WTC11 (cell line): Measurements from ENCODE around the gene SLIT1. TPM values are rescaled to one million over a fixed set of nuclear protein-coding genes. Genes with fewer than 3 reads are reported as not detected.

ENCODE experiments used
- ATAC-seq: fragments of 200-7000 bp; cut with Tn5 transposase; 2 replicates; pipeline ENCODE4 v1.10.0; 2021; ENCODE audit warnings: mild to moderate bottlenecking, moderate library complexity
- CTCF ChIA-PET: fragments of 300-600 bp; sonication (Branson Sonifier 250); formaldehyde crosslinking; loops from one replicate; lab custom pipeline; 2021; ENCODE audit warnings: antibody characterized with exemption; lab: Charles Lee
- POLR2A ChIA-PET: fragments of 350-600 bp; sonication (Branson Sonifier 250); formaldehyde crosslinking; loops from one replicate; lab custom pipeline; 2021; ENCODE audit warnings: antibody characterized with exemption; lab: Charles Lee
- DNase-seq: peaks from one replicate; pipeline ENCODE4 v3.0.0; 2021; ENCODE audit warnings: low spot score
- H3K27ac Mint-ChIP-seq: 2 replicates; pipeline ENCODE4 v1.8.0; 2021; ENCODE audit warnings: mixed read lengths
- H3K27me3 Mint-ChIP-seq: 2 replicates; pipeline ENCODE4 v1.8.0; 2021; ENCODE audit warnings: low read depth, mild to moderate bottlenecking, moderate library complexity, mixed read lengths
- H3K36me3 Mint-ChIP-seq: 2 replicates; pipeline ENCODE4 v1.8.0; 2021; ENCODE audit warnings: mixed read lengths
- H3K4me1 Mint-ChIP-seq: 2 replicates; pipeline ENCODE4 v1.8.0; 2022; ENCODE audit warnings: mixed read lengths
- H3K4me3 Mint-ChIP-seq: 2 replicates; pipeline ENCODE4 v1.8.0; 2021; ENCODE audit warnings: mild to moderate bottlenecking, moderate library complexity, mixed read lengths
- H3K9me3 Mint-ChIP-seq: 2 replicates; pipeline ENCODE4 v1.8.0; 2021; ENCODE audit warnings: mixed read lengths
- ATF1 ChIP-seq: sonication (generic); formaldehyde crosslinking; IDR thresholded peaks from 2 replicates; pipeline ENCODE4 v1.8.1; 2023; ENCODE audit warnings: mild to moderate bottlenecking, moderate library complexity, missing genetic modification reagents
- CREM ChIP-seq: sonication (generic); formaldehyde crosslinking; IDR thresholded peaks from 2 replicates; pipeline ENCODE4 v1.8.1; 2022; ENCODE audit warnings: mild to moderate bottlenecking, missing genetic modification reagents, moderate library complexity
- E2F4 ChIP-seq: sonication (generic); formaldehyde crosslinking; IDR thresholded peaks from 2 replicates; pipeline ENCODE4 v1.8.1; 2022; ENCODE audit warnings: low read depth, mild to moderate bottlenecking, moderate library complexity, missing genetic modification reagents, borderline replicate concordance
- MYBL2 ChIP-seq: sonication (generic); formaldehyde crosslinking; IDR thresholded peaks from 2 replicates; pipeline ENCODE4 v1.8.1; 2023; ENCODE audit warnings: mild to moderate bottlenecking, moderate library complexity, missing genetic modification reagents
- NFATC4 ChIP-seq: fragments of 250-450 bp; sonication (Bioruptor Pico); IDR thresholded peaks from 2 replicates; pipeline ENCODE4 v1.9.0; 2021; ENCODE audit warnings: mild to moderate bottlenecking
- NR2C2 ChIP-seq: sonication (generic); formaldehyde crosslinking; IDR thresholded peaks from 2 replicates; pipeline ENCODE4 v1.8.0; 2022; ENCODE audit warnings: mild to moderate bottlenecking, missing genetic modification reagents
- NR3C1 ChIP-seq: sonication (generic); formaldehyde crosslinking; conservative IDR thresholded peaks from 2 replicates; pipeline ENCODE4 v1.8.1; 2023; ENCODE audit warnings: low read depth, mild to moderate bottlenecking, missing genetic modification reagents
- PREB ChIP-seq: sonication (generic); formaldehyde crosslinking; IDR thresholded peaks from 2 replicates; pipeline ENCODE4 v1.8.1; 2022; ENCODE audit warnings: mild to moderate bottlenecking, missing genetic modification reagents, moderate library complexity, borderline replicate concordance
- SOX15 ChIP-seq: fragments of 250-450 bp; sonication (Bioruptor Pico); IDR thresholded peaks from 2 replicates; pipeline ENCODE4 v1.9.0; 2021; ENCODE audit warnings: mild to moderate bottlenecking
- ZNF121 ChIP-seq: sonication (generic); formaldehyde crosslinking; IDR thresholded peaks from 2 replicates; pipeline ENCODE4 v1.8.0; 2023; ENCODE audit warnings: missing genetic modification reagents
- ZNF138 ChIP-seq: sonication (generic); formaldehyde crosslinking; conservative IDR thresholded peaks from 2 replicates; pipeline ENCODE4 v1.8.1; 2022; ENCODE audit warnings: mild to moderate bottlenecking, moderate library complexity, missing genetic modification reagents
- ZNF425 ChIP-seq: fragments of 250-450 bp; sonication (Bioruptor Pico); conservative IDR thresholded peaks from 2 replicates; pipeline ENCODE4 v1.9.0; 2021; ENCODE audit warnings: mild to moderate bottlenecking
- total RNA-seq: library from RNA; stranded (reverse); gene quantifications from 3 replicates; pipeline ENCODE4 v1.2.3, GENCODE V29; 2021
- TF ChIP-seq, protein P1 (sequence below): sonication (generic); formaldehyde crosslinking; IDR thresholded peaks from 2 replicates; pipeline ENCODE4 v1.8.0; 2022; ENCODE audit warnings: mild to moderate bottlenecking, missing genetic modification reagents
- TF ChIP-seq, protein P2 (sequence below): sonication (generic); formaldehyde crosslinking; IDR thresholded peaks from 2 replicates; pipeline ENCODE4 v1.8.1; 2023; ENCODE audit warnings: mild to moderate bottlenecking, missing genetic modification reagents
- TF ChIP-seq, protein P3 (sequence below): sonication (generic); formaldehyde crosslinking; conservative IDR thresholded peaks from 2 replicates; pipeline ENCODE4 v1.8.1; 2023; ENCODE audit warnings: mild to moderate bottlenecking, low read depth, missing genetic modification reagents, moderate library complexity
- TF ChIP-seq, protein P4 (sequence below): sonication (generic); formaldehyde crosslinking; IDR thresholded peaks from 2 replicates; pipeline ENCODE4 v1.8.0; 2022; ENCODE audit warnings: mild to moderate bottlenecking, missing genetic modification reagents
- TF ChIP-seq, protein P5 (sequence below): sonication (generic); formaldehyde crosslinking; IDR thresholded peaks from 2 replicates; pipeline ENCODE4 v1.8.1; 2023; ENCODE audit warnings: mild to moderate bottlenecking, moderate library complexity, missing genetic modification reagents

The SLIT1 gene
- total RNA-seq, 1 experiment from 2014 or later = 1.6 TPM

DNA sequence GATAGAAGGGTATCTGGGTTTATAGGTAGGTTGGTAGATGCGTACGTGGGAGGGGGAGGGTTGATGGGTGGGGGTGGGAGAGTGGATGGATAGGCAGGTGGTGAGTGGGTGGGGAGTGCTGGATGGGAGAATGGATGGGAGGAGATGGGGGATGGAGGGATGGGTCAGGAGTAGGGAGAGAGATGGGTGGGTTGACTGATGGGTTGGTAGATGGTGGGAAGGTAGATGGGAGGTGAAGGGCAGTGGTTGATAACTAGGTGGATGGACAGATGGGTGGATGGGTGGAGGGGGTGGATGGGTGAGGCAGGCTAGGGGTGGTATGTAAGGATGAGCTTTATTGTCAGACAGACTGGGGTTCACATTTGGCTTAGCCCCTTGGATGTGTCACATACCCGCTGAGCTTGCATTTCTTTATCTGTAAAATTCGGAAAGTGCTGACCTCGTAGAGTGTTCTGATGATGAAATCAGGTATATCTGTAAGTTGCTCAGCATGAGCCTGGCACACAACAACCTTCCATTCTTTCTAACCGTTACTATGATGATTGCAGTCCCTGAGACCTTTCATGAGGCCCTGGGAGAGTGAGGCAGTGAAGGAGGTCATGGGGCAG is 34.3 kb downstream of the SLIT1 start:
- no peak for ATAC-seq
- ChIA-PET POLR2A (no interaction called here), CTCF (no interaction called here)
- Mint-ChIP-seq H3K27me3 (no peaks in the 10 kb centered on the region), H3K4me1 (peaks cover 9% of the 10 kb centered on the region; the same call in 1 of the 2 replicates), H3K4me3 (no peak overlapping the region), H3K9me3 (no peaks in the 10 kb centered on the region), H3K36me3 (no peaks in the 10 kb centered on the region), H3K27ac (no peak overlapping the region)
- DNase-seq = no peak
- TF ChIP-seq ZNF425 (CRISPR knock-in tag) = no peak
- TF ChIP-seq NR2C2 (CRISPR knock-in tag) = no peak

- Mint-ChIP-seq H3K4me1 (peaks cover 9% of the 10 kb centered on the region; the same call in 1 of the 2 replicates), H3K27ac (no peak overlapping the region), H3K4me3 (no peak overlapping the region), H3K9me3 (no peaks in the 10 kb centered on the region), H3K27me3 (no peaks in the 10 kb centered on the region), H3K36me3 (no peaks in the 10 kb centered on the region)
- ChIA-PET POLR2A (no interaction called here), CTCF (interaction anchor here (0.6 to 1.8 kb wide), 7 partner anchors 13 to 268 kb away, joined by 3 to 8 read pairs (median 5); no protein-coding TSS in a partner anchor)
- ATAC-seq (no peak), DNase-seq (no peak)
- no peak for TF ChIP-seq ZNF121 (CRISPR knock-in tag)
- TF ChIP-seq NR2C2 (CRISPR knock-in tag) = no peak
- TF ChIP-seq CREM (CRISPR knock-in tag) = no peak
- TF ChIP-seq ATF1 (CRISPR knock-in tag) = no peak
- TF ChIP-seq SOX15 (CRISPR knock-in tag) = no peak
- no peak for TF ChIP-seq NFATC4 (CRISPR knock-in tag)
- TF ChIP-seq, protein P1, sequence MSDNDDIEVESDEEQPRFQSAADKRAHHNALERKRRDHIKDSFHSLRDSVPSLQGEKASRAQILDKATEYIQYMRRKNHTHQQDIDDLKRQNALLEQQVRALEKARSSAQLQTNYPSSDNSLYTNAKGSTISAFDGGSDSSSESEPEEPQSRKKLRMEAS (CRISPR knock-in tag) = no peak
Measured at GRCh38 chr10:97150616-97151015, 35.1 kb downstream of the SLIT1 start.

DNA sequence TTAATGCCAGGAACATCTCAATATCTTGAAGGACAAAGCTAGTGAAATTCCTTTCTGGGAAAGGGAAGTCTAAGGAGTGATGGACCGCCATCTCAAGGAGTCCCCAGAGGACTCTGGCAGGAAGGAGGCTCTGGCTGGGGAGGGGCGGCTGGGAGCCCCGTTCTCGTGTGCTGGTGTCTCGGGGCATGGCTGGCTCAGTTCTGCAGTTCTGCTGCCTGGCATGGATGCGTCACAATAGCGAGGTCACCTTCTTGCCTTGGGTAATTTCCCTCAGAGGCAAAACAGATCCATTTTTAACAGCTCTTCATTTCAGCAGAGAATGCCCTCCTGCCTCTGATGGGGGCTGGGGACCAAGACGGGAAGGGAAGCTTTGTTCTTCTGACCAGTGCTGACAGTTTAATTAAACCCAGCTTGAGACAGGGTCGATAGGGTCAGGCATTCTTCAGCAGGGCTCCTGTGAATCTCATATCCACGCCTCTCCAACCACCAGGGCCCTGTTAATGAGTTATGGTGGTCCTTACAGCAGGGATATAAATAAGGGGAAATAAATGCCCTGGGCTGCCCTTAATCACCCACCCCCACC is 35.7 kb downstream of the SLIT1 start:
- ATAC-seq (no peak), DNase-seq (no peak)
- Mint-ChIP-seq H3K4me3 (no peak overlapping the region), H3K27ac (no peak overlapping the region), H3K4me1 (peaks cover 9% of the 10 kb centered on the region; the same call in 1 of the 2 replicates), H3K27me3 (no peaks in the 10 kb centered on the region), H3K9me3 (no peaks in the 10 kb centered on the region), H3K36me3 (no peaks in the 10 kb centered on the region)
- ChIA-PET POLR2A (interaction anchor here (0.7 kb wide), 1 partner anchor 34 kb away, joined by 3 read pairs; no protein-coding TSS in a partner anchor), CTCF (interaction anchor here (0.6 to 2.3 kb wide), 10 partner anchors 10 to 269 kb away, joined by 3 to 8 read pairs (median 6); no protein-coding TSS in a partner anchor)
- TF ChIP-seq E2F4 = no peak
- TF ChIP-seq, protein P2, sequence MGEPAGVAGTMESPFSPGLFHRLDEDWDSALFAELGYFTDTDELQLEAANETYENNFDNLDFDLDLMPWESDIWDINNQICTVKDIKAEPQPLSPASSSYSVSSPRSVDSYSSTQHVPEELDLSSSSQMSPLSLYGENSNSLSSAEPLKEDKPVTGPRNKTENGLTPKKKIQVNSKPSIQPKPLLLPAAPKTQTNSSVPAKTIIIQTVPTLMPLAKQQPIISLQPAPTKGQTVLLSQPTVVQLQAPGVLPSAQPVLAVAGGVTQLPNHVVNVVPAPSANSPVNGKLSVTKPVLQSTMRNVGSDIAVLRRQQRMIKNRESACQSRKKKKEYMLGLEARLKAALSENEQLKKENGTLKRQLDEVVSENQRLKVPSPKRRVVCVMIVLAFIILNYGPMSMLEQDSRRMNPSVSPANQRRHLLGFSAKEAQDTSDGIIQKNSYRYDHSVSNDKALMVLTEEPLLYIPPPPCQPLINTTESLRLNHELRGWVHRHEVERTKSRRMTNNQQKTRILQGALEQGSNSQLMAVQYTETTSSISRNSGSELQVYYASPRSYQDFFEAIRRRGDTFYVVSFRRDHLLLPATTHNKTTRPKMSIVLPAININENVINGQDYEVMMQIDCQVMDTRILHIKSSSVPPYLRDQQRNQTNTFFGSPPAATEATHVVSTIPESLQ (CRISPR knock-in tag) = no peak
- no peak for TF ChIP-seq SOX15 (CRISPR knock-in tag)
- TF ChIP-seq, protein P3, sequence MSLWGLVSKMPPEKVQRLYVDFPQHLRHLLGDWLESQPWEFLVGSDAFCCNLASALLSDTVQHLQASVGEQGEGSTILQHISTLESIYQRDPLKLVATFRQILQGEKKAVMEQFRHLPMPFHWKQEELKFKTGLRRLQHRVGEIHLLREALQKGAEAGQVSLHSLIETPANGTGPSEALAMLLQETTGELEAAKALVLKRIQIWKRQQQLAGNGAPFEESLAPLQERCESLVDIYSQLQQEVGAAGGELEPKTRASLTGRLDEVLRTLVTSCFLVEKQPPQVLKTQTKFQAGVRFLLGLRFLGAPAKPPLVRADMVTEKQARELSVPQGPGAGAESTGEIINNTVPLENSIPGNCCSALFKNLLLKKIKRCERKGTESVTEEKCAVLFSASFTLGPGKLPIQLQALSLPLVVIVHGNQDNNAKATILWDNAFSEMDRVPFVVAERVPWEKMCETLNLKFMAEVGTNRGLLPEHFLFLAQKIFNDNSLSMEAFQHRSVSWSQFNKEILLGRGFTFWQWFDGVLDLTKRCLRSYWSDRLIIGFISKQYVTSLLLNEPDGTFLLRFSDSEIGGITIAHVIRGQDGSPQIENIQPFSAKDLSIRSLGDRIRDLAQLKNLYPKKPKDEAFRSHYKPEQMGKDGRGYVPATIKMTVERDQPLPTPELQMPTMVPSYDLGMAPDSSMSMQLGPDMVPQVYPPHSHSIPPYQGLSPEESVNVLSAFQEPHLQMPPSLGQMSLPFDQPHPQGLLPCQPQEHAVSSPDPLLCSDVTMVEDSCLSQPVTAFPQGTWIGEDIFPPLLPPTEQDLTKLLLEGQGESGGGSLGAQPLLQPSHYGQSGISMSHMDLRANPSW (CRISPR knock-in tag) = no peak
- TF ChIP-seq ZNF138 (CRISPR knock-in tag) = no peak
- no peak for TF ChIP-seq NR3C1 (CRISPR knock-in tag)
- TF ChIP-seq, protein P4, sequence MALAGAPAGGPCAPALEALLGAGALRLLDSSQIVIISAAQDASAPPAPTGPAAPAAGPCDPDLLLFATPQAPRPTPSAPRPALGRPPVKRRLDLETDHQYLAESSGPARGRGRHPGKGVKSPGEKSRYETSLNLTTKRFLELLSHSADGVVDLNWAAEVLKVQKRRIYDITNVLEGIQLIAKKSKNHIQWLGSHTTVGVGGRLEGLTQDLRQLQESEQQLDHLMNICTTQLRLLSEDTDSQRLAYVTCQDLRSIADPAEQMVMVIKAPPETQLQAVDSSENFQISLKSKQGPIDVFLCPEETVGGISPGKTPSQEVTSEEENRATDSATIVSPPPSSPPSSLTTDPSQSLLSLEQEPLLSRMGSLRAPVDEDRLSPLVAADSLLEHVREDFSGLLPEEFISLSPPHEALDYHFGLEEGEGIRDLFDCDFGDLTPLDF (CRISPR knock-in tag) = no peak
- no peak for TF ChIP-seq MYBL2 (CRISPR knock-in tag)
- TF ChIP-seq, protein P5, sequence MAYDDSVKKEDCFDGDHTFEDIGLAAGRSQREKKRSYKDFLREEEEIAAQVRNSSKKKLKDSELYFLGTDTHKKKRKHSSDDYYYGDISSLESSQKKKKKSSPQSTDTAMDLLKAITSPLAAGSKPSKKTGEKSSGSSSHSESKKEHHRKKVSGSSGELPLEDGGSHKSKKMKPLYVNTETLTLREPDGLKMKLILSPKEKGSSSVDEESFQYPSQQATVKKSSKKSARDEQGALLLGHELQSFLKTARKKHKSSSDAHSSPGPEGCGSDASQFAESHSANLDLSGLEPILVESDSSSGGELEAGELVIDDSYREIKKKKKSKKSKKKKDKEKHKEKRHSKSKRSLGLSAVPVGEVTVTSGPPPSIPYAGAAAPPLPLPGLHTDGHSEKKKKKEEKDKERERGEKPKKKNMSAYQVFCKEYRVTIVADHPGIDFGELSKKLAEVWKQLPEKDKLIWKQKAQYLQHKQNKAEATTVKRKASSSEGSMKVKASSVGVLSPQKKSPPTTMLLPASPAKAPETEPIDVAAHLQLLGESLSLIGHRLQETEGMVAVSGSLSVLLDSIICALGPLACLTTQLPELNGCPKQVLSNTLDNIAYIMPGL (CRISPR knock-in tag) = no peak
- TF ChIP-seq PREB (CRISPR knock-in tag) = no peak
